CD4-positive, alpha-beta T cell treated with Interleukin-17A for 1 hour (primary cell): ENCODE results near the gene YIPF7.

Experiments
- DNase-seq: peaks from one replicate; pipeline ENCODE4 v3.0.0-alpha.2; 2020

YIPF7 gene

DNA sequence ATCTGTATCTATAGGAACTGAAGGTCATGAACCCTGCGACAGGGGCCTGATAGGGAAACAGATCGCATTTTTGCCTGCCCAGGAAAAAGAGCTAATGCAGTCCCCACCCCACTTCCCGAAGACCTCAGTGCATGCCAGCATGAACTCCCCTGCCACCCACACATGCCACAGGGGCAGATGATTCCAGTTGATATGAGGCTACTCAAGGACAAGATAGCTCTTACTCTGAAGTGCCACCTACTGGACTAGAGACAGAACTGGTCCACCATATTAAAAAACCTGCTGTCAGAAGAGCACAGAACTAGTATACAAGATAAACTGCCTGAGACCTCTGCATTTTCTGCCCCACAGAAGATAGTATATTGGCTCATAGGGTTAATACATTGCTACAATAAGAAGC, 68.0 kb downstream of the YIPF7 start:
- no peak for DNase-seq

DNA sequence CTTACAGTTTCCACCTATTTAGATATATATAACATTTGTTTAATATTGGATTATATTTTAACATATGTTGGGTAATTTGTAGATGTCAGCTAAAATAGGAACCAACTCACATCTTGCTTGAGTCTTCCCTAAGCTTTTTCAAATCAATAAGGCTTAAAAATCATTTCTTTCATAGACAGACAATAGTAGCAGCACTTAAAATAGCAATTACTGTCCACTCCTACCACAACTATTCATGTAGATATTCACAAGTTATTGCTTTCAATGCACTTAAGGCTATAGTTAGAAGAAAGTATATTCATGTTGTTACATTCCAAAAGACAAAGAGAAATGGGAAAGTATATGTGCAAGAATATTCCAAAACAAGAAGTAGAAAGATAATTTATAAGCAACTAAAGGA, 71.2 kb downstream of the YIPF7 start:
- DNase-seq = no peak

- no peak for DNase-seq
These were observed 72.5 kb downstream of the YIPF7 start for GRCh38 chr4:44578954-44579353.
